Stimulated activated CD4-positive, alpha-beta T cell treated with anti-CD3 and anti-CD28 coated beads, Interleukin-12 subunit alpha, Interleukin-12 subunit beta, amount 100 ng/mL, for 48 hours (primary cell): ENCODE results near the gene COLEC12.
"Not testable (repeated sequence)": the region's sequence is repeated elsewhere in the genome, so short reads cannot be mapped to it uniquely, and the experiment has no call there.

Experiments used
- DNase-seq, 3 donors: peaks; one replicate each; pipeline ENCODE4 v3.0.0-alpha.2; 2020; ENCODE audit warnings: low read depth in 2 of 3, low spot score in 1 of 3

The COLEC12 gene

GRCh38 chr18:331221-331821 lies 169.2 kb downstream of the COLEC12 start:
- DNase-seq = no peak

- no peak for DNase-seq
These were observed 171.6 kb downstream of the COLEC12 start for GRCh38 chr18:328928-329327.

DNA sequence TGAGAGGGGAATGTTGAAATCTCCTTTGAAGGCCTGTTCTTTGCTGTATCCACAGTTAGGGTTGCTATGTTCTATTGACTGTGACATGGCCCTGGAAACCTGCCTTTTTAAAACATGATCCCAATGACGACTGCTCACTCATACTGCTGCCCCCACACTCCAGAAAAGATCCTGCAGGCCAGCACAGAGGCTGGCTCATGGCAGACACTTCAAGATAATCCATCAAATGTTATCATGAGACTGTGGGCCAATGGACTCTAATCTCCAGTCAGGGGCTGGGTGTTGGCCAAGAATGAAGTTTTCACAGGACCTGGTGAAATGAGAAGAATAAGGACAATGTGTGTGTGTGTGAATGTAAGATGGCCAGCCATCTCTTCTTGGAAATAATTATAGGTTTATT lies 173.7 kb downstream of the COLEC12 start:
- DNase-seq = no peak

DNA sequence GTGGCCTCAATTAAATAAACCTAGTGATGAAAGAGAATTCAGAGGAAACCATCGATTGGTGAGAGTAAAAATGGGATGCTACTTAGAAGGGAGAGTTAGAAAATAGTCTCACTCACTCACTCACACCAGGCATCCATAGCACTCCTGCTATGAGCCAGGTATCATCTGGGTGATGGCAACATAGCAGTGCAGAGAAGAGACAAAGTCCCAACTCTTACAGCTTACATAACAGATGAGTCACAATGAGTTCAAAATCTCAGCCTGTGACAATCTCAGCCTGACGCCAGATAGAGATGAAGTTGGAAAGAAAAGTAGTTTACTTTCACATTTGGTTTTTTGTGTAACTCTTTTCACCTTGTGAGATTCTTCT lies 177.3 kb downstream of the COLEC12 start:
- no peak for DNase-seq

- DNase-seq = no peak
These were observed 178.5 kb downstream of the COLEC12 start for GRCh38 chr18:321865-322467.

DNA sequence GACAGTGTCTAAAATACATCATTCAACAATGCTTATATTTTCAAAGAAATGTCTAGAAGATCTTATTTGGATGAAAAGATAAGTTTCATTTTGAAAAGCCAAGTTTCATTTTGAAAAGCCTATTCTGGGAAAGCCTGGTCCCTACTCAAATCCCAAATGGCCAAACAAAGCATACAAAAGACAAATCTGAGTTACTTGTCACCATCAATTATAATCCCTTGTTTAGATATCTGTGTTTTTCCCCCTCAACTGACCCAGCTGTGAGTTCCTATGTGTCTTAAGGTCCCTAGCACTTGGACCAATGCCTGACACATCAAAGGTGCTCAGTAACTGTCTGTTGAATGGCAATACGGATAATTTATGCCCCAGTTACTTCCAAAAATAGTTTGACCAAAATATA lies 180.3 kb downstream of the COLEC12 start:
- DNase-seq = no peak

DNA sequence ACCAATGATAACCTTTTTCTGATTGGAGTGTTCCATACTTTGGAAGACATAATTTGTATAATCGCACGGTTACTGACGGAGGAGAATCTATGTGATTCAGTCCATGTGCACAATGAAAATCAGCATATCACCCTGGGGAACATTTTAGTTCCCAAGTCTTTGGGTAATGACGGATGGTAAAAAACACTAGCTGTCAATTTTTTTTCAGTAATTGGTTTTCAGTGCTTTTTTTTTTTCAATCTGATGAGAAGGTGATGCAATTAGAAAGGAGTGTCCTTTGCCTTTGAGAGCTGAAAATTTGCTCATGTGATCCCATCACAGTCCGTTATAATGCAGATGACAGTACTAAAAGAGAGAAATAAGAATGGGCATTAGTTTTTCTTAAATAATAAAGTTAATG lies 180.8 kb downstream of the COLEC12 start:
- no peak for DNase-seq

GRCh38 chr18:318791-319291 lies 181.7 kb downstream of the COLEC12 start:
- no peak for DNase-seq

DNA sequence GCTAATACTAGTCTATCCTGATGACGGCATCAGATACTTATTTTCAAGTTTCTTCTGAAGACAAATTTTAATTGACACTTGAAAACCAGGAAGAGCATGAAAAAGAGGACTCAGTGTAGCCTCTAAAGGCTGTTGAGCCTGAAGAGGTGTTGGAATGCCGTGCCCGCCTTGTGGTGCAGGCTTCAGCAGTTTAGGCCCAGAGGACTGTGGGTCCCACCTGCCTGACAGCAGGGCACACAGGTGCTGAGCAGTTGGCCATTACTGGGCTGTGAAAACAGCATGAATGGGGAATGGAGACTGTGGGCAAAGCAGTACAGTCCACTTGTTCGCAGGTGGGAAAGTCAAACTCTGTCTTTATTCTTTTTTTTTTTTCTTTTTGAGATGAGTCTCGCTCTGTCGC lies 182.9 kb downstream of the COLEC12 start:
- DNase-seq = no peak

- no peak for DNase-seq
These were observed 184.1 kb downstream of the COLEC12 start for GRCh38 chr18:316393-316792.

GRCh38 chr18:313931-314330 lies 186.6 kb downstream of the COLEC12 start:
- no peak for DNase-seq

DNA sequence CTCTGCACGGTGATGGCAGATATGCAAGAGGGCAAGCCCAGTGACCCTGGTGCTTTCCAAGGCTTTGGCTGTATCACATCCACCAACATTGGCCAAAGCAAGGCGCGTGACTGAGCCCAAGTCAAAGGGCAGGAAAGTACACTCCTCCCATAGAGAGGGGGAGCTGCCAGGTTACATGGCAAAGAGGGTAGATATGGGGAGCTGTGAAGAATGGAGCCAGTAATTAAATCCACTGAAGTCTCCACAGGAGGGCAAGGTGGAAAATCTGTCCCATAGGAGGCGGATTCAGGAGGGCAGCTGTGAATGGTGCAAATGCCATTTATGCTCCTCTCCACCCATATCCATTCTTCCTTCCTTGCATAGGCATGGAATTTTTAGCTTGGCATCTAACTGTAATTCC lies 188.1 kb downstream of the COLEC12 start:
- no peak for DNase-seq

- no peak for DNase-seq
These were observed 190.5 kb downstream of the COLEC12 start for GRCh38 chr18:310042-310441.

DNA sequence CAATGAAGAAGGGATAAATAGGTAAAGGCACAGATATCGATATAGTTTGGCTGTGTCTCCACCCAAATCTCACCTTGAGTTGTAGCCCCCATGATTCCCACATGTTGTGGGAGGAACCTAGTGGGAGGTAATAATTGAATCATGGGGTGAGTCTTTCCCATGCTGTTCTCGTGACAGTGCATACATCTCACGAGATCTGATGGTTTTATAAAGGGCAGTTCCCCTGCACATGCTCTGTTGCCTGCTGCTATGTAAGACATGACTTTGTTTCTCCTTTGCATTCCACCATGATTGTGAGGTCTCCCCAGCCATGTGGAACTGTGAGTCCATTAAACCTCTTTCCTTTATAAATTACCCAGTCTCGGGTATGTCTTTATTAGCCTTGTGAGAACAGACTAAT lies 192.4 kb downstream of the COLEC12 start:
- not testable (repeated sequence) for DNase-seq

- DNase-seq = no peak
These were observed 193.8 kb downstream of the COLEC12 start for GRCh38 chr18:306608-307255.

GRCh38 chr18:305003-305501 lies 195.4 kb downstream of the COLEC12 start:
- DNase-seq = no peak

GRCh38 chr18:303607-304006 lies 196.9 kb downstream of the COLEC12 start:
- no peak for DNase-seq

DNA sequence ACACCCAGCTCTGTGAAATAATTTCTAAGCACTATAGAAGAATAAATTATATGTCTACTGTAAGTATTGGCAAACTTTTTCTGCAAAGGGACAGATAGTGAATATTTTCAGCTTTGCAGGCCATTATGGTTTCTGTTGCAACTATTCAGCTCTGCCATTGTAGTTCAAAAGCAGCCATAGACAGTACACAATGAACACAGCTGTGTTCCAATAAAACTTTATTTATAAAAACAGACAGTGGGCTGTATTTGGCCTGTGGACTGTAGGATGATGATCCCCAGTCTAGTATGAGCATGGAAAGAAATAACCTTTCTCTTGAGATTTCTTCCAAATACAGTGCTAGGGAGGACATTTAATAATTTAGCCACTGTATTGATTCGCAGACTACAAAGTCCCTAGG lies 197.5 kb downstream of the COLEC12 start:
- DNase-seq = no peak

- DNase-seq = no peak
These were observed 198.4 kb downstream of the COLEC12 start for GRCh38 chr18:302097-302496.

DNA sequence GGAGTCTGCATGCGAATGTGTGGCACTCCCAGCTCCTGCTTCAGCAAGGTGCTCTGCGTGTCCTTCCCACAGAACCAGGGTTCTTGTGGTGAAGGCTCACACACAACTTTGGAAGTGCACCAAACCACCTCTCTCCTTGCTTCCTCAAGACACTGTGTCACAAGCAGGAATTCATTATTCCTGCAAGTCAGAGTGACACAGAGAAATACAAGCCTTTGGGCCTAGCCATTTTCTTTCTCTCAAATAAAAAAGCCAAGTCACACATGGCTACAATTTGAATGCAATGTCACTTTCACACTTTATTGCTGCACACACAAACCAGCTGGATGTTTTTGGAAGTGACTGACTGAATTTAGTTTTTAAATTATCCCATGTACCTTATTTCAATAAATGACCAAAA lies 202.6 kb downstream of the COLEC12 start:
- no peak for DNase-seq

DNA sequence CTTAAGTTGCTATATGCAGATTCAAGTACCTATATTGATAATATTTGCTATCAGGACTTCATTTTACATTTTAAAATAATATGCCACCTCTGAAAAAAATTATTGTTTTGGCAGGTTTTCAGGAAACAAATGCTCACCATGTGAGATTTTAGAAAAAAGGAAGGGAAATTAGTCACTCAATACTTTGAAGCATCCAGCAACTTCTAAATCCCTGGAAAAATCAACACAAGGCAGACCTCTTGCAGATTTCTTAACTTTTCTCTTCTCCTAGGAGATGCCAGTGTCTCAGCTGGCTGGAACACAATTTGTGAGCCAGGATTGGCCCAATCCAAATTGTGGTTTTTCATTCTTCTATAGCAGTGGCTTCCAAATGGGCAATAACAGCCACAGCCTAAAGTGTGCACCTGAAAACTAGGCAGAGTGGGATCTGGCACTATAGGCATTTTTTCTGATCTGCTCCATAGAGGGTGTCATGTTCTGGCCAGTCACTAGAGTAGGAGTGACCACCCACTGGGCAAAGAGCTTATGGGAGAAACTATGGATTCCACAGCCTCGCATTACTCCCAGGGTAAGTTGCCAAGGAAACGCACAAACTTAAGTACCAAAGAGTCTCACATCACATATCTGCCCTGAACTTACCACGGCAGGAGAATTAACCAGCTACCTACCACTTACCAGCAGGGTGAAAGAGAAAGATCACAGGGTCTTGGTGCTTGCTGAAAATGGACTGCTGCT lies 204.6 kb downstream of the COLEC12 start:
- DNase-seq = no peak

DNA sequence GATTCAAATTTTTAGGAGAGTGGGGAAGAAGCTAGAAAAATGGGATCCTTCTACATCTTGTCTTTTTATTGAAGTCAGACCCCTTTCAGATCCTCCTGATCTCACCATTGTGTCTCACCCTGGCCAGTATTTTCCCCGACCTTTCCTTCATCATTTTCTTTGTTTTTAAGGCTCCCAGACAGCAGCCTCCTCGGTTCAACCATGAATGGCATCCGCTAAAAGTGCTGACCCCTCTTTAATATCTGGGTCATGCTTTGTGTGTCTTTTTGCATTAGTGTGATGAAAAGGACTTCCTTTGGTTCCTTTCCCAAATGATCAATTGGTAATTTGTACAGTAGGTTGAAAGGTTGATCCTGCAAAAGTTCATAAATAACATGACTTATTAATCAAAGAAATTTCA lies 205.9 kb downstream of the COLEC12 start:
- DNase-seq = no peak
